ENCODE results near the gene AANAT.

The AANAT gene

DNA sequence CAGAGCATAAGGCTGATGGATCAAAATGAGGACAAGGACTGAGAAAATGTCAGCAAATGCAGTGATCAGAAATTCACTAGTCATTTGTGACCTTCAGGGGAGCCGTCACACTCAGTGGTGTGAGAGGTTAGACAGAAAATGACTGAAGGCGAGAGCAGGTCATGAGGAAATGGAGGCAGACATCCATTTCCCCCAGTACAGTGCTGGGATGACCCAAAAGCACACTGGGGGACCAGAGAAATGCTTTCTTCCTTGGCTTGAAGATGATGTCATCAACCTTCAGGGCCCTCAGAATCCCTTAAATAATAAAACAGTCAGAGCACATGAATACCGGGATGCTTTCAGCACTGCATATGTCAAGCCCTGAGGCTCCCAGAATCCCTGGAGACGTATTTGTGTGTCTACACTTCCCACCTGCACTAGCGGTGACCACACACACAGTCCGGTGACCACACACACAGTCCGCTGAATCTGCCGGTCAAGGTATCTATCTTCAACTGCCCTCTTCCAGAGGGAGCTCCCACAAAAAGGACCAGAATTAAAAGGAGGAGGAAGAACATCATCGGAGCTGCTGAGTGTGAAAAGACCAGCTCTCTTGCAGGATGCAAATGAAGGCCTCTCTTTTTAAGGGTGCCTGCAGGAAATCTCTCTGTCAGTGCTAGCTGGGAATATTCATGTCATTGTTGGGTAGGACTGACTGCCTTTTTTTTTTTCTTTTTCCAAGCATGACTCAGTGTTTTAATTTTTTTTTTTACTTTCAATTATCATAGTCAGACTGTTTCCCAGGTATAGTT, 22.7 kb upstream of the AANAT start:
- H3K9ac ChIP-seq (ENCODE audit: low read length): peak overlapping the region; percentile 5
- H3K27me3 ChIP-seq (ENCODE audit: control insufficient read depth, insufficient read depth, low read length): no peaks in the 10 kb centered on the region
- peak overlapping the region; percentile 22 for H3K27ac ChIP-seq (ENCODE audit: low read length)
- H3K4me1 ChIP-seq (ENCODE audit: control insufficient read depth, low read depth, low read length): peaks cover 74% of the 10 kb centered on the region
- no peaks in the 10 kb centered on the region for H3K36me3 ChIP-seq (ENCODE audit: control insufficient read depth, low read depth, low read length)
- H3K9me3 ChIP-seq (ENCODE audit: control insufficient read depth, low read depth, low read length): no peaks in the 10 kb centered on the region
- H3K4me3 ChIP-seq (ENCODE audit: low read length): peak overlapping the region; percentile 36

DNA sequence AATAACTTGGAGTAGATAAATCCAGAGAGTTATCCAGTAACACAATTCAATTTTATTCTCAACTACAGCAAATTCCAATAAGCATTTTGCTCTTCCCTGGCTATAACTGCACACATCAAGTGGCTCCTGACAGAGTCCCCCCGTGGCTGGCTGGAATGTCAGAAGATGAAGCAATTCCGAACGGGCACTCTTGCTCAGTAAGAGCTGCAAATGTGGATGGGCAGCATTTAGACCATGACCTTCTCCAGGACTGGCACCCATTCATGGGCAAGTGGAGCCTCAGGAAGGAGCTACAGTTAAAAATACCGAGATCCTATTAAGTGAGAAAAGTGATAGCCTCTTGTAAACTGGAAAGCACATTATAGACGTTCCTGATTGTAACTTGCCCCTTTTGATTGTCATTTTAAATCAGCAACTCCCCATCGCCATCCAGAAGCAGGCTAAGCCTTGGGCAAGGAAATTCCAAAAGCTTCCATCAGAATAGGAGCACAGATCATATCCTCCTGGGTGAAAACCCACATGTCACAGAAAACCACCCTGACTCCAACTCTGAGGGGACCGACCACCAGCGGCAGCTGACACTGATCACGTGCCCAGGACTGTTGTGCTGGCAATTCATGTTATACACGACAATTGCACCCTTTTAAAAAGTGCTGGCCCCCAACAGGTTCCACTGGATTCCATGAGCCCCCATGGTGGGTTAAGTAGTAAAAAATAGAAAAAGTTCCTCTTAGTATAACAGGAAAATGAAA, 21.5 kb upstream of the AANAT start:
- H3K4me3 ChIP-seq (ENCODE audit: low read length): no peak overlapping the region
- no peaks in the 10 kb centered on the region for H3K36me3 ChIP-seq (ENCODE audit: control insufficient read depth, low read depth, low read length)
- H3K27me3 ChIP-seq (ENCODE audit: control insufficient read depth, insufficient read depth, low read length): no peaks in the 10 kb centered on the region
- no peaks in the 10 kb centered on the region for H3K9me3 ChIP-seq (ENCODE audit: control insufficient read depth, low read depth, low read length)
- peak overlapping the region; percentile 22 for H3K27ac ChIP-seq (ENCODE audit: low read length)
- peak overlapping the region; percentile 19 for H3K9ac ChIP-seq (ENCODE audit: low read length)
- peaks cover 76% of the 10 kb centered on the region for H3K4me1 ChIP-seq (ENCODE audit: control insufficient read depth, low read depth, low read length)

DNA sequence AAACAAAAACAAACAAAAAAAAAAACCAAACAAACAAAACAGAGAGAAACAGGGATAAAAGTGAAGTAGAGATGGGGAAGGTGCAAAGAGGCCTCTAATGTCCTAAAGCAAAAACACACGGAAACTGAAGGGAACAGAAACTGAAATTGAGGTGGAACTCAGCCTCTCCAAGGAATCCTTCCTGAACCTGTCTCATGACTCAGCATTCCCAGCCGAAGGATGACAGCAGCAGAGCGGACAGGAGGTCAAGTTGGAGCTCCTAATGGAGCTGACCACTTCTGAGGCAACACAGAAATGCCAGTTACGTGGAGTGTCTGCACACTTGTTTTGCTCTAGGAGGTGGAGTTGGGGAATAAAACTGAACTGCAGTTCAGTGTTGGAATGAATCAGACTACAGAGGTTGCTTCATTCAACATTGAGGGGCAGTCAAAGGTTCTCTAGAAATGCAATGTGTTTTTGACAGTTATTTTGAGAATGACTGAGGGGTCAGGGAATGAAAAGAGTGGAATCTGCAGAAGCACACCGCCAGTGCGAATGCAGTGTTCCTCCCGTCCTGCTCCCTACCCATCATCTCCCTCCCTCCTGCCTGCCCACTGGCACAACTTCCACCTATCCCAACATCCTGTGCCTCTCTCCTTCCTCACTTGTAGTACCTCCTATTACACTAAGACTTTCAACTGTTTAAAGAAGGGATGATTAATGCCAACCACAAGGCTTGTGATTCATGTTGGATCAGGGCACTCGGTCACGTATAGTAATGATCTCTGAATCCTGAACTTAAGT, 20.8 kb upstream of the AANAT start:
- Histone ChIP-seq H3K27me3 (ENCODE audit: control insufficient read depth, insufficient read depth, low read length) (no peaks in the 10 kb centered on the region), H3K4me1 (ENCODE audit: control insufficient read depth, low read depth, low read length) (peaks cover 76% of the 10 kb centered on the region), H3K9me3 (ENCODE audit: control insufficient read depth, low read depth, low read length) (no peaks in the 10 kb centered on the region), H3K36me3 (ENCODE audit: control insufficient read depth, low read depth, low read length) (no peaks in the 10 kb centered on the region), H3K4me3 (ENCODE audit: low read length) (no peak overlapping the region), H3K27ac (ENCODE audit: low read length) (no peak overlapping the region), H3K9ac (ENCODE audit: low read length) (peak overlapping the region; percentile 19)

DNA sequence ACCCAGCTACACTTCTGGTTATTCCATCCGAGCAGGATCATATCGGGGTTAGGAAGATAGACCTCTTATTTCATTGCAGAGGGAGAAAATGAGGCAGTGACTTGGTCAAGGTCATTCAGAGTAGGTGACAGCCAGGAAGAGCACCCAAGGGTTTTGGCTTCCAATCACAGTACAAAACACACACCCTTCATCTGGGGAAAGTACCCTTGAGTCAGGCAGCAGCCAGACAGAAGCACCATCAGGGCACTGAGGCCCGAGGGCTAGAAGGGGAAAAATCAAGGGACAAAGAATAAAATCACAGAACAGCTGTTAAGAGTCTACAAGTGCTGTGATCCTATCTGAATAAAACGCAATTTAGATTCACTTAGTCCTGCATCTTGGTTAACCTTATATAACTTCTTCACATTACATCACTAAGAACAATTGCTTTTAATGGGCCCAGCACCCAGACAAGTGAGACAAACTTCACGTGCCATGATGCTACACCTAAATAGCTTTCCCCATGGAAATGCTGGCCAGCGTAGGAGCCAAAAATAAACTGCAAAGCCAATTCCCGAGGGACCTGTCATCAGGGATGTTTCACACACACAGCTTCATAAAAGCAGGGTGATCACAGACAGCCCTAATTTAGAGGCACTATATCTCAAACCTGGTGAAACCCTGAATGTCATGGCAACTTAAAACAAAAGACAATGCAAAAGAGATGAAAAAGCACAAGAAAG, 19.3 kb upstream of the AANAT start:
- Histone ChIP-seq H3K27ac (ENCODE audit: low read length) (no peak overlapping the region), H3K4me1 (ENCODE audit: control insufficient read depth, low read depth, low read length) (peaks cover 64% of the 10 kb centered on the region), H3K36me3 (ENCODE audit: control insufficient read depth, low read depth, low read length) (no peaks in the 10 kb centered on the region), H3K4me3 (ENCODE audit: low read length) (no peak overlapping the region), H3K27me3 (ENCODE audit: control insufficient read depth, insufficient read depth, low read length) (no peaks in the 10 kb centered on the region), H3K9me3 (ENCODE audit: control insufficient read depth, low read depth, low read length) (no peaks in the 10 kb centered on the region), H3K9ac (ENCODE audit: low read length) (no peak overlapping the region)

DNA sequence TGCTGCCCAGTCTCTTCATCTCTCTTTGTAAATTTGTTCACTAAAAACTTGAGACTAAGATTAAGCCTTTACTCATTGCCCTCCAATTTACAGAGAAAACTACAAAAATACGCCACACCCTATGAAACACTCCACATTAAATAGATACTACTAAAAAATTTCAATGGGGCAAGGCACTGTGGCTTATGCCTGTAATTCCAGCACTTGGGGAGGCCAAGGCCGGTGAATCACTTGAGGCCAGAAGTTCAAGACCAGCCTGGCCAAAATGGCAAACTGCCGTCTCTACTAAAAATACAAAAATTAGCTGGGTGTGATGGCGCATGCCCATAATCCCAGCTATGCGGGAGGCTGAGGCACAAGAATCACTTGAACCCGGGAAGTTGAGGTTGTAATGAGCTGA, 18.3 kb upstream of the AANAT start:
- Histone ChIP-seq H3K4me1 (ENCODE audit: control insufficient read depth, low read depth, low read length) (peaks cover 60% of the 10 kb centered on the region), H3K4me3 (ENCODE audit: low read length) (no peak overlapping the region)

DNA sequence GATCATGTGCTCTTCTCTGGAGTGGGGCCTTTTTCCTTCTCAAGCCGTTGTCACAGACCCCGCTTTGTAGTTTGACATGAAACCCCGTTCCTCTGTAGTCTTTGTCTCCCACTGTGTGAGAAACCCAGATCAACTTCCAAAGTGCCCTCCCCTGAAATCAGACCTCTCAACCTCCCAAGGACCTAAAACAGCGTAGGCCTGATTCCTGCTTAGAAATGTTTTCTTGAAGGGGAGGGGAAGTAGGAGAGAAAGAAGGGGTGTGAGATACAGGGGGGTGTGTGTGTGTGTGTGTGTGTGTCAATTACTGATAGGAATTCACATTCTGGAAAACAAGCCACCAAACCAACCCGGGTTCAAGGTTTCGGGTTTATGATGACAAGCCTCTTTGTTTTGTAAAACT, 15.9 kb upstream of the AANAT start:
- peak overlapping the region; percentile 64 for H3K9ac ChIP-seq (ENCODE audit: low read length)
- H3K27me3 ChIP-seq (ENCODE audit: control insufficient read depth, insufficient read depth, low read length): no peaks in the 10 kb centered on the region
- H3K27ac ChIP-seq (ENCODE audit: low read length): no peak overlapping the region
- H3K4me1 ChIP-seq (ENCODE audit: control insufficient read depth, low read depth, low read length): peaks cover 36% of the 10 kb centered on the region
- H3K9me3 ChIP-seq (ENCODE audit: control insufficient read depth, low read depth, low read length): no peaks in the 10 kb centered on the region
- no peaks in the 10 kb centered on the region for H3K36me3 ChIP-seq (ENCODE audit: control insufficient read depth, low read depth, low read length)
- peak overlapping the region; percentile 88 for H3K4me3 ChIP-seq (ENCODE audit: low read length)

More for the DNA sequence above, 18.3 kb upstream of the AANAT start:
- Histone ChIP-seq H3K27me3 (ENCODE audit: control insufficient read depth, insufficient read depth, low read length) (no peaks in the 10 kb centered on the region), H3K9me3 (ENCODE audit: control insufficient read depth, low read depth, low read length) (no peaks in the 10 kb centered on the region), H3K9ac (ENCODE audit: low read length) (no peak overlapping the region), H3K27ac (ENCODE audit: low read length) (no peak overlapping the region), H3K36me3 (ENCODE audit: control insufficient read depth, low read depth, low read length) (no peaks in the 10 kb centered on the region)

DNA sequence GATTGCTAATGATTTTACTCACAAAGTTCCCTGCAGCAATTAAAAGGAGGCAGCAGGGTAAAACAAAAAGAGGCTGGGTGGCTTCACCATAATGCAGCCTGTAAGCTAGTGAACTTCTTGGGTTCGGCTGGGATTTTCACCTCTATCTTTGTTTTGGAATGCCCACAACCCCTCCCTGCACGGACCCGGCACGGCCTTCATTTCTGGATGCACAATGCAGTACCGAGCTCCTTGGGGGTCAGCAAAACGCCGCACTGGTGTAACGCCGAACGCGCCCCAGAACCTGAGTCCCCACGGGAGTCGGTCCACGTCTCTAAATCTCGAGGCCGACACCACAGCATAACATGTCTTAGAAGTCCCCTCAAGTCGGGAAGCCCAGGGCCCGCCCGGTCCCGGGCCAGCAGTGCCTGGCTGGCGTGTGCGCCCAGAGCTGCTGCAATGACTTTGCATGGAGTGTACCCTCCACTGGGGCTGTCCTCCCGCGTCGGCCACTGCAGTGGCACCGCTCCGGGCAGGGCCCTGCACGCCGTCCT, 15.2 kb upstream of the AANAT start:
- no peaks in the 10 kb centered on the region for H3K27me3 ChIP-seq (ENCODE audit: control insufficient read depth, insufficient read depth, low read length)
- peak overlapping the region; percentile 64 for H3K9ac ChIP-seq (ENCODE audit: low read length)
- peak overlapping the region; percentile 88 for H3K4me3 ChIP-seq (ENCODE audit: low read length)
- peaks cover 29% of the 10 kb centered on the region for H3K4me1 ChIP-seq (ENCODE audit: control insufficient read depth, low read depth, low read length)
- no peak overlapping the region for H3K27ac ChIP-seq (ENCODE audit: low read length)
- H3K9me3 ChIP-seq (ENCODE audit: control insufficient read depth, low read depth, low read length): no peaks in the 10 kb centered on the region
- no peaks in the 10 kb centered on the region for H3K36me3 ChIP-seq (ENCODE audit: control insufficient read depth, low read depth, low read length)

DNA sequence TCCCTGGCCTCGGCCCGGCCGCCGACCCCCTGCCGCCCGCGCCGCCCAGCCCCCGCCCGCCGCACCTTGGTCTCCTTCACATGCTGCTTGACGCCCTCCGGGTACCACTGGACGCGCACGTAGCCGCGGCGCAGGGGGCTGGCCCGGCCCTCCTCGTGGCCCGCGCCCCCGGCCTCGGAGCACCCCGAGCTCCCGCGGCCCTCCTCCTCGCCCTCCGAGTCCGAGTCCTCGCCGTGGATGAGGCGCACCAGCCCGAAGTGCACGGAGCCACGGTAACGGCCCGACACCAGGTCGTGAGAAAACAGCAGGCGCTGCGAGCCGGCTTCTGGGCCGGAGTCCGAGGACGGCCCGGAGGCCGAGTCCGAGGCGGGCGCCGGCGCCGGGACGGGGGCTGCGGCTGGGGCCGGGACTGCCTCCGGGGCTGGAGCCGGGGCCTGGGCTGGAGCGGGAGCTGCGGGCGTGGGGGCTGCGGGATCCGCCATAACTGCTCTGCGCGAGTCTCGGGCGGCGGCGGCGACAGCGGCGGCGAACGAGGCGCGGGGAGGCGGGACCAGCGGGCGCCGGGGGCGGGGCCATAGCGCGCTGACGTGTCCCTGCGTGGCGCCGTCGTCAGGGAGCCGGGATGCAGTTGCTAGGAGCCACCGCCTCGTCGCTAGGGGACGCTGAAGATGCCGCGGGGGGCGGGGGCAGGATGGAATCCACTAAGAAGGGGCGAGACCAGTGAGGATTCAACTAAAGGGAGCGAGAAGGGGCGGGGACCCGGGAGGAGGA, 14.6 kb upstream of the AANAT start, which contains the start of gene UBE2O:
TSS of gene UBE2O (minus strand) at position 493 of the 771 bp plus-strand sequence. CDS start at position 482, 11 bp downstream.
- Histone ChIP-seq H3K27me3 (ENCODE audit: control insufficient read depth, insufficient read depth, low read length) (no peaks in the 10 kb centered on the region), H3K4me1 (ENCODE audit: control insufficient read depth, low read depth, low read length) (peaks cover 23% of the 10 kb centered on the region), H3K9me3 (ENCODE audit: control insufficient read depth, low read depth, low read length) (no peaks in the 10 kb centered on the region), H3K27ac (ENCODE audit: low read length) (no peak within 1 kb of the TSS), H3K4me3 (ENCODE audit: low read length) (peak within 1 kb of the TSS; percentile 88), H3K36me3 (ENCODE audit: control insufficient read depth, low read depth, low read length) (no peaks in the 10 kb centered on the region), H3K9ac (ENCODE audit: low read length) (peak within 1 kb of the TSS; percentile 64)

DNA sequence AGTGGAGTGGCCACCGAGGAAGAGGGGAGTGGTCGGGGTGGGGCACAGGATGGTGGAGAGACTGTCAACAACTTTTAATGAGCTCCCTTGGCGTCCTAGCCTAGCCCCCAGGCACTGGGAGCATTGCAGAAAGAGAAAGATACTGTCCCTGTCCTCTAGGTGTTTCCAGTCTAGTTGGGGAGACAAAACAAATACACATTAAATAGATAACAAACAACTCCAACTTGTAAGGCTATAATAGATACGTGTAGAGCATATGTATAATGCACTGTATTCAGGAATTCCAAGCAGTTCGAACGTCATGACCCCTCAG, 14.0 kb upstream of the AANAT start:
- no peak overlapping the region for H3K9ac ChIP-seq (ENCODE audit: low read length)

DNA sequence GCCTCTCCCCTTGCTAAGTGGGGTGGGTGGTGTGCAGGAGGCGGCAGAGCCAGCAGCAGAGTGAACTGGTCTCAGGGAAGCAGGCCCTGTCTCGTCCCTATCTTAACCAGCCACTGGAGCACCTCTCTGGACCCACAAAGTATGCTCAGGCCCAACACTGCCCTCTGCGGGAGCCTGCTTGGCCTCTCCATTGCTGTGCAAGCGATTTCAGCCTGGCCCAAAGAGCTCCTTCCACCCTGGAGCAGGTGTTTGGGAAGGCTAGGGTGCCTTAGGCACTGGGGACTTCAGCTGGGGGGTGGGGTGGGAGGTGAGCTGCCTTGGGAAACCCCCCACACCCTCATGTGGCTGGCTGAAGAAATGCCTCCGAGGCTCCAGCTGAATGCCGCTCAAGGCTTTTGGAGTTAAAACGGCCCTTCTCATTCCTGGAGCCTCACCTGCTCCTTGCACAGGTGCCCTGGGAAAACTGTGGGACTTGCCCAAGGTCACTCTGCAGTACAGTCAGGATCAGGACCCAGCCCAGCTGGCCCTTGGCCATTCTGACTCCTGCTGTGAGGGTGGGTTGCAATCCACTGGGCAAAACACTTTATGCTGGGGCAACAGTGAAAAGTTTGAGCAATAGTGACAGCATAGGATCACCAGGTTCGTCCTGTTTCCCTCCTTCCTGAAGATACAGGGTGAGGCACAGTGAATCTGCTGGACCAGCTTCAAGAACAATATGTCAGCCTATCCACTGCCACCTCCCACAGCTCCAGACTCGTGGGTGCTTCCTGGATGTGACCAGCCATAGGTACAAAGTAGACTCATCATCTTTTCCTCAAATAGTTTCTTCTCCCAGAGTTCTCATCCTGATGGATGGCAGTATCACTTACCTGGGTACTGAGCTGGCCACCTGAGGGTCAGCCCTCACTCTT, 8.6 kb upstream of the AANAT start:
- no peak overlapping the region for H3K4me3 ChIP-seq (ENCODE audit: low read length)
- H3K27ac ChIP-seq (ENCODE audit: low read length): no peak overlapping the region
- no peaks in the 10 kb centered on the region for H3K9me3 ChIP-seq (ENCODE audit: control insufficient read depth, low read depth, low read length)
- H3K9ac ChIP-seq (ENCODE audit: low read length): no peak overlapping the region
- H3K27me3 ChIP-seq (ENCODE audit: control insufficient read depth, insufficient read depth, low read length): no peaks in the 10 kb centered on the region
- no peaks in the 10 kb centered on the region for H3K4me1 ChIP-seq (ENCODE audit: control insufficient read depth, low read depth, low read length)
- no peaks in the 10 kb centered on the region for H3K36me3 ChIP-seq (ENCODE audit: control insufficient read depth, low read depth, low read length)

More for the DNA sequence above, 14.0 kb upstream of the AANAT start:
- peaks cover 18% of the 10 kb centered on the region for H3K4me1 ChIP-seq (ENCODE audit: control insufficient read depth, low read depth, low read length)
- H3K36me3 ChIP-seq (ENCODE audit: control insufficient read depth, low read depth, low read length): no peaks in the 10 kb centered on the region
- H3K9me3 ChIP-seq (ENCODE audit: control insufficient read depth, low read depth, low read length): no peaks in the 10 kb centered on the region
- no peaks in the 10 kb centered on the region for H3K27me3 ChIP-seq (ENCODE audit: control insufficient read depth, insufficient read depth, low read length)
- H3K27ac ChIP-seq (ENCODE audit: low read length): no peak overlapping the region
- H3K4me3 ChIP-seq (ENCODE audit: low read length): no peak overlapping the region
